GM06990 (cell line): Measurements from ENCODE around the gene ARIH2.

Experiments used
- DNase-seq: peaks from one replicate; pipeline ENCODE4 v3.0.0-alpha.2; 2011; ENCODE audit not compliant: insufficient read length; ENCODE audit errors: extremely low read depth
- H3K27me3 ChIP-seq: replicated peaks from 2 replicates; pipeline ENCODE4 v1.6.0; 2011; ENCODE audit warnings: low read length; ENCODE audit not compliant: control insufficient read depth, insufficient read depth
- H3K36me3 ChIP-seq: 2 replicates; pipeline ENCODE4 v1.5.1; 2011; ENCODE audit warnings: low read length; ENCODE audit not compliant: control insufficient read depth, insufficient read depth
- H3K4me3 ChIP-seq: replicated peaks from 2 replicates; pipeline ENCODE4 v1.5.1; 2011; ENCODE audit warnings: low read depth, mild to moderate bottlenecking, control low read depth, low read length
- TF ChIP-seq, protein P1 (sequence below): IDR thresholded peaks from 2 replicates; pipeline ENCODE4 v1.5.1; 2011; ENCODE audit warnings: low read length, control low read depth, mild to moderate bottlenecking, inconsistent platforms; ENCODE audit not compliant: insufficient read depth, poor library complexity, severe bottlenecking

Gene ARIH2

DNA sequence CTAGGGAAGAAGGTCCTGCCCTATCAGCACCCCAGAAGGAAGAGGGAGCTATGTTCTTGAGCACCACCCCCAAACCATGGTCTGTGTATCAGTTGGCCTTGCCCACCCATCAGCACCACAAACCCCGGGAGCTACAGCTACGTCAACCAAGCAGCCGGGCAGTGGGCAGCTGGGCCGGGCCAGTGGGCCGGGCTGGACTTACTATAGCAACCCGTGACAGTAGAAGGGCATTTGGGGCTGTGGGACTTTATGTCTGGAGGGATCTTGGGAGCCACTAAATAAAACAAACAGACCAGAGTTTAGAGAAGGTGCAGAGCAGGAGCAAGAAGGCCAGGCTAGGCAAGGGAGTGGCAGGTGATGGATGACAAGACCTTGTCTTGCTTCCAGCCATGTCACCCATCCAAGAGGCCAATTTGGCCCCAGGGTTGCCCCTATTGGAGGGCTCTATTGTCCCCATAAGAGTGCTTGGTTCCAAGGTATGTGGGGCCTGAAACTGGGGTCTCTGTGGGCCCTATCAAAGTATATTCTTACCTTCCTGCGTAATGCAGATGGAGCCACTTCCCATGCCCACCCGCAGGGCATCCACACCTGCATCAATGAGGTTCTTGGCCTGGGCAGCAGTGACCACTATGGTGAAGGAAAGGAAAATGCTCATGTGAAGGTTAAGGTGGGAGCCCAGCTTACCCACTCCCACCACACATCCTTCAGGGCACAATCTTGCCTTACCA is 107.3 kb downstream of the ARIH2 start:
- H3K36me3 ChIP-seq: peaks cover 28% of the 10 kb centered on the region
- no peaks in the 10 kb centered on the region for H3K27me3 ChIP-seq
- no peak overlapping the region for H3K4me3 ChIP-seq
- DNase-seq: no peak
- TF ChIP-seq, protein P1, sequence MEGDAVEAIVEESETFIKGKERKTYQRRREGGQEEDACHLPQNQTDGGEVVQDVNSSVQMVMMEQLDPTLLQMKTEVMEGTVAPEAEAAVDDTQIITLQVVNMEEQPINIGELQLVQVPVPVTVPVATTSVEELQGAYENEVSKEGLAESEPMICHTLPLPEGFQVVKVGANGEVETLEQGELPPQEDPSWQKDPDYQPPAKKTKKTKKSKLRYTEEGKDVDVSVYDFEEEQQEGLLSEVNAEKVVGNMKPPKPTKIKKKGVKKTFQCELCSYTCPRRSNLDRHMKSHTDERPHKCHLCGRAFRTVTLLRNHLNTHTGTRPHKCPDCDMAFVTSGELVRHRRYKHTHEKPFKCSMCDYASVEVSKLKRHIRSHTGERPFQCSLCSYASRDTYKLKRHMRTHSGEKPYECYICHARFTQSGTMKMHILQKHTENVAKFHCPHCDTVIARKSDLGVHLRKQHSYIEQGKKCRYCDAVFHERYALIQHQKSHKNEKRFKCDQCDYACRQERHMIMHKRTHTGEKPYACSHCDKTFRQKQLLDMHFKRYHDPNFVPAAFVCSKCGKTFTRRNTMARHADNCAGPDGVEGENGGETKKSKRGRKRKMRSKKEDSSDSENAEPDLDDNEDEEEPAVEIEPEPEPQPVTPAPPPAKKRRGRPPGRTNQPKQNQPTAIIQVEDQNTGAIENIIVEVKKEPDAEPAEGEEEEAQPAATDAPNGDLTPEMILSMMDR: no peak

DNA sequence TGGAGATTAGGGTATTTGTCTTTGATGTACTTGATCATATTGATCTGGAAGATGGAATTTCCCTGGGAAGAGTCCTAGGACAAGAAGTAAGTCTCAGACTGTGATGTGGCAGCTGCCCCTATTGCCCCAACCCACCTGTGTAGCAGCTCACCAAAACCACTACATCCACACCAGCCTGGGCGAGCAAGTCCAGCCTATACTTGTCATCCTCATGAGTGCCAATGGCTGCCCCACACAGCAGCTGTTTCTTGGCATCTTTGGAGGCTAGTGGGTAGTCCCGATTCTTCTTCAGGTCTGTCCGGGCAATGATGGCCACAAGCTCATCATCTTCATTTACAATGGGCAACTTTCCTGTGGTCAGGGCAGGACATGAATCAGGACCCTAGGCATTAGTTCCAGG is 107.9 kb downstream of the ARIH2 start:
- H3K4me3 ChIP-seq: no peak overlapping the region
- TF ChIP-seq, protein P1: no peak
- no peaks in the 10 kb centered on the region for H3K27me3 ChIP-seq
- DNase-seq: no peak
- H3K36me3 ChIP-seq: peaks cover 30% of the 10 kb centered on the region

DNA sequence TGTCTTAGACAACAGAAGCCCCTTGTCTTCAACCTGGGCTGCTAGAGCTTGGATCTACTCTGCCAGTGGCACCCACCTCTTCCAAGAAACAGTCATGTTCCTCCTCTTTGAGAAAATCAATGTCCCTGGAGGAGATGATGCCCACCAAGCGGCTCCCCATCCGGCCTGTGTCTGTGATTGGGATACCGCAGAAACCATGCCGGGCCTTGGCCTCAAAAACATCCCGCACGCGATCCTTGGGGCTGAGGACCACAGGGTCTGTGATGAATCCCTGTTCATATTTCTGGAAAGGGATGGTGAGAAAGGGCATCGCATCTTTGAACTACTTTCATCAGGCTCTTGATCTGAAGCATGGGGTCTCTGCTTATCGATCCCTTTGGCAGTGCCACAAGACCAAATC is 109.0 kb downstream of the ARIH2 start:
- Histone ChIP-seq H3K27me3 (no peaks in the 10 kb centered on the region), H3K36me3 (peaks cover 34% of the 10 kb centered on the region), H3K4me3 (peak overlapping the region; percentile 84; the same call in 1 of the 2 replicates)
- DNase-seq: no peak
- TF ChIP-seq, protein P1: no peak

DNA sequence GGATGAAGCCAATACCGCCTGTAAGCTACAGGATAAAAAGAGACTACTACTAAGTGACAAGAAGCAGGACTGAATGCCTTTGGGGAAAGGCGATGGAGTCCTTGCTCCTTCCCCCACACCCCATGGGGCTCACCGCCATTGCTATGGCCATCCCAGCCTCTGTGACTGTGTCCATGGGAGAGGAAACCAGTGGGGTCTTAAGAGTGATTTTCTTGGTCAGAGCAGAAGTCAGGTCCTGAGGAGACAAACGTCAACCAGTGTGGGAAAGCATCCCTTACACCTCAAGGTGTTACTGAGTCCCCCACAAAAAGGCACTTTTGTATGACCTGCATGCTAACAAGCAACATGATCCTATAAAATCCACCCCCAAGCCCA is 109.6 kb downstream of the ARIH2 start:
- Histone ChIP-seq H3K36me3 (peaks cover 33% of the 10 kb centered on the region), H3K4me3 (peak overlapping the region; percentile 84), H3K27me3 (no peaks in the 10 kb centered on the region)
- no peak for DNase-seq
- TF ChIP-seq, protein P1: no peak

DNA sequence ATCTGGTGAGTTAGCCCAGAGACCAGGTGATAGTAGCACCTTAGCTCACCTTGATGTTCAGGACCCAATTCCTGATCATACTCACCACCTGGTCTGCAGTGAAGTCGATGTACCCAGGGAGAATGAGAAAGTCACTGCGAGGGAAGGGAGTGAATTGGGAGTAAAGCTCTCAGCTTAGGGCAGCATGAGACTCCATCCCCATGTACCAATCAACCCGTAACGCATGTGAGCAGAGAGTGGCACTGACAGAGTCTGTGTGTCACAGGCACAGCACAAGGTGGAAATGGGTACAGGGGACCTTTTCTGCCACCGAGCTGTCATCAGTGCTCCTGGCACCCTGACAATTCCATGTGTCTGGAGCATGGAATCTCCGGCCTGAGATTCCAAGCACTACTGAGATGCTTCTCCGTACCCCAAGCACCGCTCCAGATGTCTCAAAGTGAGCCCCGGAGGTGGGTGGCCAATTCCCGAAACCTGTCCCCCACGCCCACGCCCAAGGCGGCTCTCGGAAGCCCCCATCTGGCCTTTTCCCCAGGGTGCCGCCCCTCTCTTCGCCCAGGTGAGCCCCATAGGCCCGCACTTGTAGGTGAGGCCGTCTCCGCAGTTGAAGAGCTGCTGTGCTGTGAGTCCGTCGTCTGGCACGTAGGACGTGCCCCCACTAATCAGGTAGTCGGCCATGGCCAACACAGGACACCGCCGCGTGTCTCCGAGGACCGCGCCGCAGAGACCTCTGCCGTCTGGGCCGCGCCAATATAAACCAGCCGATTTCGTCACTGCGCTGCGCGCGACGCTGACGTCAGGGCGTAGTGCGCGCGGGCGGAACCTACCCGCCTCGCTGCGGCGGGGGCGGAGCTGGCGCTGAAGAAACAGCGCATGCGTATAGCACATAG is 110.3 kb downstream of the ARIH2 start, which contains the start of gene IMPDH2:
Gene IMPDH2, minus strand, starts transcription at position 726 of the 890 bp plus-strand sequence. Its CDS starts 48 bp downstream, at position 678.
- peaks cover 32% of the 10 kb centered on the region for H3K36me3 ChIP-seq
- TF ChIP-seq, protein P1: peak; percentile 8
- peak; percentile 96 for DNase-seq
- no peaks in the 10 kb centered on the region for H3K27me3 ChIP-seq
- peak within 1 kb of the TSS; percentile 84 for H3K4me3 ChIP-seq
